HG02623 (cell line): ENCODE data around the gene CCNK.

Experiments used
- ATAC-seq: cut with Tn5 transposase; IDR thresholded peaks from one replicate; pipeline ENCODE4 v1.9.1; 2021; ENCODE audit warnings: moderate library complexity; ENCODE audit not compliant: unreplicated experiment

Gene CCNK

GRCh38 chr14:99518441-99519346, 37.5 kb downstream of the CCNK start:
- peak; percentile 47 for ATAC-seq

- ATAC-seq, result no peak
These were observed 38.2 kb downstream of the CCNK start for GRCh38 chr14:99519347-99519881.

- ATAC-seq, result no peak
These were observed 38.8 kb downstream of the CCNK start for GRCh38 chr14:99519931-99520421.

DNA sequence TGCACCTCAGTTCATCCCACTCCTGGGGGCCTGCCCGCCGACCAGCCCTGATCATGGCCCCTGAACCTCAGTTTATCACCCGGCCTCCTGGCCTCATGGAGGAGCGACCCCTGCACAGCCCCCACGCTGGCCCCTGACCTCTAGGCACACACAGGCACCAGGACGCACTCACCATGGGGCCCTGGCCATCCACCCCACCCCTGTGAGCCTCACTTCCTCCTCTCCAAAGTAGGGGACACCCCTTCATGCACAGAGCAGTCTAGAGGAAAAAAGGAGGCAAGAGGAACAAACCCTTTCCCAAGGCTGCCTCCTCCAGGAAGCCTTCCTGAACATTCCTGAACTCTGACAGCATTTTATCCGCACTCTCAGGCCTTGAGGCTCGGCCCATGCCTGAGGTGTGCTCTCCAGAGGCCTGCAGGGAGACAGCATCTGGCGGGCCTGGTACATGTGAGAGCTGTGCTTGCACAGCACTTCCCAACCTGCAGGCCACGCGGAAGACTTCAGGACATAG, 39.4 kb downstream of the CCNK start:
- ATAC-seq, result no peak

DNA sequence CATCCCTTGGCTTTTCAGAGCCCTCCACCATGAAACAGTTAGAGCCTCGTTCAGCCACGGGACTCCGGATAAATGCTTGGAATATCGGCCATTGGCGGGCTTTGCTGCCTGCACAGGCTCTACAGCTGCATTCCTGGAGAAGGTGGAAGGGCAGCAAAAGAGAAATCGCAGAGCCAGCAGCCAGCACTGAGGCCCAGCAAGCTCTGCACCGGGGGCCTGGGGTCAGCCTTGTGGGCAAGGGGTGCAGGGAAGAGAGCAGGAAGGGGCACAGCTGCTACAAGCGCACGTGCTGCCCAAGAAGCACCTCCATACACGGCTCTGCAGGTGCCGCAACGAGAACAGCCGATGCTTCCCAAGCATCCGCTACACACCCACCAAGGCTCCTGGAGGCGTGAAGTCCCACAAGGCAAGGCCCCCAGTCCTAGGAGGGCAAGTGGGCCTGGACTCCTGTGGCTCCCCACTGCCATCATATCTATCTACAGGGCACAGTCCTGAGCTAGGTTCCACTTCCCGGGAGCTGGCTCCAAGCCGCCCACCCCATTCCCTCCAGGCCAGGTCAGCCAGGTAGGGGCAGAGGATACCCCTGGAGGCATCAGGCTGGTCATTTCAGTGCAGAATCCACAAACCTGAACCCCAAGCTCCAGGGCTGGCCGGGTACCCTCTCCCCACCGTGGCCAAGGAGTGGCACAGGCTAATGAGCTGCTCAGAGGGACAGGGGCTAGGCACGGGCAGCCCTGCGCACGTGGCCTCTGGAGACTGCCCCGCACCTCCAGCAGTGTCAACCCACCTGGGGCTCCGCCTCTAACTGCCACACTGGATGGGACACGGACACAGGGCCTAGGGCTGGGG, 40.2 kb downstream of the CCNK start:
- ATAC-seq, result no peak

- no peak for ATAC-seq
These were observed 40.8 kb downstream of the CCNK start for GRCh38 chr14:99522025-99522401.

GRCh38 chr14:99522457-99522891, 41.3 kb downstream of the CCNK start:
- no peak for ATAC-seq

- no peak for ATAC-seq
These were observed 41.9 kb downstream of the CCNK start for GRCh38 chr14:99522934-99523703.

DNA sequence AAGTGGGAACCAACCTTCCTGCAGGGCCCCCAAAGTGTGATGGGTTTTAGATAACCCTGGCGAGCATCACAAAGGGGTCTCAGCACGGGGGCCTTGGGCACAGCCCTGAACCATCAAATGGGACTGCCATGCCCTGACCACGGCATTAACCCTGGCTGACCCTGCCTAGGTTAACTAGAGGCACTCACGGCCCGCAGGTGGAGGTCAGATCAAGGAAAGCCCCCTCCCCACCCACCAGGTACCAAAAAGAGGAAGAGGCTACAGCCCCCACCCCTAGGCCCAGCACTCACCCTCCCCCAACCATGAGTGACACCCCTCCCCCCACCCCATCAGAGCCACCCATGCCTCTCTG, 42.5 kb downstream of the CCNK start:
- no peak for ATAC-seq

GRCh38 chr14:99524091-99524661, 43.0 kb downstream of the CCNK start:
- ATAC-seq, result no peak

GRCh38 chr14:99524804-99525698, 43.8 kb downstream of the CCNK start:
- no peak for ATAC-seq

DNA sequence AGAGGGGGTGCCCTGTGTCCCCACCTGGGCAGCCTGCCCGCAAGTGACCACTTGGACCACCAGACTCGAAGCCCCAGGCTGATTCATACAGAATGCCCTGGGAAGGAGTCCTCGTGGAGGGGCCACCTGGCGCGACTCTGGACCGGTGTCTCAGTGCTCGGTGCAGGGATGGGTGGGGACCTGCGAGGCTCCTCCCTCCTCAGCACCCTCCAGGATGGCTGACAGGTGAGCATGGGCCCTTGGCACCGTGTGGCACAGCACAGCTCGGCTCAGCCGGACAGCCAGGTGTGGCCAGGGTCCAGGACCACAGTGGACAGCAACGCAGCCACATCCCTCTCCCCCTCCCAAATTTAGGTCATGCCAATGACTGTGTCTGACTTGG, 44.5 kb downstream of the CCNK start:
- ATAC-seq, result no peak

DNA sequence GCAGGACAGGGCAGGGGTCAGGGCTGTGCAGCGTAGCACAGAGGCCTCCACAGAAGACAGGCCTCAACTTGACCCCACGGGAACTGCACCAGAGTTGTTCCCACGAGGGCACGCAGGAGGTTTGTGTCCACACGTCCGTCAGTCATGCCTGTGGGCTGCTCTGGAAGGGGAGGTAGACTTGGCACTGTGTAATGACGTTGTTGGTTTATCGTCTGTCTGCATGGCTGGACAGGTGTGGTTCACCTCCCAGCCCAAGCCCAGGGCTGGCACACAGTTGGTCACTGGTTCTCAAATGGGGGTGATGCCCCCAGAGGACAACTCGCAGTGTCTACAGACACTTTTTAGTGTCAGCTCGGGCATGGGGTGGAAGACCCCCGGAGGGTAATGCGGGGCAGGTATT, 45.8 kb downstream of the CCNK start:
- ATAC-seq, result no peak

DNA sequence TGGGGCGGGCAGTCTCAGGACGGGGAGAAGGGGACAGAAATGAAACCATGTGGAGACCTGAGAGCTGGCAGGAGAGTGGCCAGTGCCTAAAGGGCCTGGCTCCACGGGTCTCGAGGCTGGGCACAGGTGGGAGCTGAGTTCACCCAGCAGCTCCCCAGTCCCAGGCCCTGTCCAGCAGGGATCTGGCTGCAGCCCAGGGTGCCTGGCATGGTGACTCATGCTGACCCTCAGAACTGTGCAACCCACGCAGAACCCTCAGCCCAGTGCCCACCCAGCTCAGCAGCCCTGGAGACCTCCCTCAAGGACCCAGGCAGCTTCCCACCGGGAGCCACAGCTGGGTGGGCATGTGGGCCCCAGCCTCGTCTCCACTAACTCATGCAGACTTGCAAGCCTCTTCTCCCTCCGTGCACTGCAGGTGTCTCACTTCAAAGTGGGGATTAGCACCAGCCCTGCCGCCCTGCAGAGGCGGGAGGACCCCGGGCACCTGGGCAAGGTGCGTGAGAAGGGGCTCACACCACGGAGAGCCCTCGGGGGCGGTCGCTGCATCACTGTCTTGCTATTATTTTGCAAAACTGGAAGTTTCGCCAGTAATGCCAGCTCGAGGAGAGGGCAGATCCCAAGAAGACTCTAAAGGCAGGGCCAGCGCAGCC, 46.3 kb downstream of the CCNK start:
- ATAC-seq, result no peak

GRCh38 chr14:99529899-99530298, 48.7 kb downstream of the CCNK start:
- no peak for ATAC-seq

DNA sequence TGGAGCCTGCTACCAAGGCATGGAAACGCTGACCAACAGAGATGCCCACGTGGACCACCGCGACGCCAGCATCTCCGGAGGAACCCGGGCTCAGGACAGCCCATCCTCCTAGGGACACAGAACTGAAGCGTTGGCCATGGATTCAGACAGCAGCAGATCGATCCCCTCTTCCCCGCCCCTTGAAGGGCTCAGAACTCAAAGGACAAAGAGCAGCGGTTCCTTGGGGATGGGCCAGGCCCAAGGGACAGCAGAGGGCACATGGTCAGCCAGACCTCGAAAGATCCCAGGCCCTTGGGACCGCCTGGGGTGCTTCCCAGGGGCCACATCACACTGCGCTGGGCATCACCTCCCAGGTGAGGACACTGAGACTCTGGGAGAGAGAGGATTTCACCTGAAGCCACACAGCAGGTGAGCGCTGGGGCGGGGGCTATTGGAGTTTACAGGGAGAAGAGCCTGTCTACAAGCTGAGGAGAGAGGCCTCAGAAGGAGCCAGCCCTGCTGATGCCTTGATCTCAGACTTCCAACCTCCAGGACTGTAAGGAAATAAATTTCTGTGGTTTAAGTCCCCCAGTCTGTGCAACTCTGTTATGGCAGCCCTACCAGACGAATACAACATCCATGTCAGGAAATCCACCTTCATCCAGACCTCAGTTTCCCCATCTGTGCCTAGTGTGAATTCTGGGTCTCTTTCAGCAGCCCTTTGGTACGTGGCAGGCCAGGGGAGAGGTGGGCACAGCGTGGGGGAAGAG, 49.4 kb downstream of the CCNK start:
- no peak for ATAC-seq

DNA sequence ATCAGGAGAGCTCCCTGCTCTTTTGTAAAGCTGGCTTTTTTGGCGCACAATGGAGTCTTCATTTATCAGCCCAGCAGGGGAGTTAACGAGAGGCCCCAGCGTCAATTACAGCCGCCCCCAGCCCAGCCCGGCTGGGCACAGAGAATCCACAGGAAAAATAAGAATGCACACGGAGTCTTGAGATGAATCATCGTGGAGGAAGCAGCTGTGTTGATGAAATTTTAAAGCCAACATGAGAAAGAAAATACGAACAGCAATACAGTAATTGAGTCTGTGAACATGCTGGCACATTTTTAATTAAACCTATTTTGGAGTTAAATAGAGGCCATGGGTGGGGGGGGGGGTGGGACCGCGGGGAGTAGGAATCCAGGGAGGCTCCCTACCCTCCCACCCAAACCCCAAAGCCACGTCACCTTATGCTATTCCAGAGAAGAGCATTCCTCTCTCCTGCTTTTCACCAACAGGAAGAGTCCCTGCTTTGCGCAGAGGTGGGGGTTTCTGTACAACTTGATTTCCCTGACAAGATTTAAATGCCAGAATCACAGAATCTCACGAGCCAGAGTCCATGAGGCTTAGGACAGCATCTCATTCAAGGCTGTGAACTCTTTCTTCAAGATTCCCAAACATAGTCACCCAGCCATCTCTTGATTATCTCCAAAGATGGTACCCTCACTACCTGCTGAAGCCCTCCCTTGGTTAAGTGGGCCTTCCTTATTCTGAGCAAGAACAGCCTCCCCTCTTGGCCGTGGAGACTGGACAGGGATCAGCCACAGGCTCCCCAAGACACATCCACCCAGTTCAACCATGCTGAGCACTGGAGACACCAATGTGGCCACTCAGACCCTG, 50.3 kb downstream of the CCNK start:
- no peak for ATAC-seq
